ENCODE measurements around the gene TMEM54.

The TMEM54 gene

DNA sequence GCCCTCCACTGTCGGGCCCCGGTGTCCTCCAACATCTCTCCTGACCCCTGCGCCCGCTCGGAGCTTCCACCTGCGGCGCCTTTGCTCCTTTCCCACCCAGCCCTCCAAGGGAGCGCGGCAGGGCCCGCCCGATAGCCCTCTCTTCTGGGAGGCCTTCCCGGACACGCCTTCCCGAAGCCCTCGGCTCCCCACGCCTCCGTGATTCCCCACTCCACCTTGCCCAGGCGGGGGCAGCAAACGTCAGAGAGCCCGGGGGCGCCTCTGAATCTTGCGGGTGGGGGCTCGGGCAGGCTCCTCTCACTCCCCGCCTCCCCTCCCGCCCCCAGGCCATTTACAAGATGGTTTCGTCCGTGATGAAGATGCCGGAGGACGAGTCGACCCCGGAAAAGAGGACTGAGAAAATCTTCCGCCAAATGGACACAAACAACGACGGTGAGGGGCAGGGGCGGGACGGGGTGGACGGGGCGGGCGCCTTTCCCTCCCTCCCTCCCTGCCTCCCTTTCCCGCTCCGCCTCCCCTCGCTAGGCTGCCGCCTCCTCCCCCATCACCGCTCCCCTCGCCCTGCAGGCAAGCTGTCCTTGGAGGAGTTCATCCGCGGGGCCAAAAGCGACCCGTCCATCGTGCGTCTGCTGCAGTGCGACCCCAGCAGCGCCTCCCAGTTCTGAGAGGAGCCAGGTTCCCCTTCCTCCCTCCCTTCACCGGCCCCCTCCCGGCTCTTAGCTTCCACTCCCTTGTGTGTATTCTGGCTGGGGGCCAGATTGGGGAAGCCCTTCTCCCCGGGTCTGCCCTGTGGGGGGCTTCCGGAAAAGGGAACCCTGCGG lies 7.8 kb downstream of the TMEM54 start:
- peak; percentile 38 for DNase-seq

DNA sequence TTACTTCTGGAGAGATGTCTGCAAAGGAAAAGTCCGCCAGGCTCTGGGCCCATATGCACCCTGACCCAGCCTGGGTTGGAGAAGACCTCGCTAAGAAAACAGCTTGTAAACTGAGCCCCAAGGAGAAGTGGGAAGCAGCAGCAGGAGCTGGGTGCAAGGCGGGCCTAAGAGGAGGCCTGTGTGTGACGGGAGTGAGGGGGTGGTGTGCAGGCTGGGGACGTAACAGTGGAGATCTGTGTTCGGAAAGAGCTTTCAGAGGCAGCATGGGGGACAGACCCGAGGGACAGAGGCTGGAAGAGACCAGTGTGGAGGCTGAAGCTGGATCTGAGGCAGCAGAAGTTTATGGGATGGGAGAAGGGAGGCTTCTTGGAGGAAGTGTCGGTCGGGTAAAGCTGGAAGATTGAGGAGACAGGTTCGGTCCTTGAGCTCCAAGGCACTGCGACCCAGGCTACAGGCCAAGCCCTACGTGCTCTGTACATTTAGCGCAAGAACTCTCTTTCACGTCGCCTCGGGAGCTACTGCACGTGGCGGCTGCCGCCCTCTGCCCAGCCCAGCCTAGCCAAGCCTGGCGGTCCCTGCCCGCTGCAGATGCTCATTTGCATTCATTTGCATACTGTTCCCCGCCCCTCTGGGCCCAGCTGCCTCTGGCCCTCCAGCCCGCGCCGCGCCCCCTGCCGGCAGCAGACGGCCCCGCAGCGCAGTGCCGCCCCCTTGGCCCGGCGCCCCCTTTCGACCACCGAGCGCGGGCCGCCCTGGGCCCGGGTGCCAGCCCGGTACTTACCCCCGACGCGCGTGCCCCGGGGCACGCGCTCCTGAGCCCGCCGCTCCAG lies 8.6 kb downstream of the TMEM54 start:
- DNase-seq: peak; percentile 76

DNA sequence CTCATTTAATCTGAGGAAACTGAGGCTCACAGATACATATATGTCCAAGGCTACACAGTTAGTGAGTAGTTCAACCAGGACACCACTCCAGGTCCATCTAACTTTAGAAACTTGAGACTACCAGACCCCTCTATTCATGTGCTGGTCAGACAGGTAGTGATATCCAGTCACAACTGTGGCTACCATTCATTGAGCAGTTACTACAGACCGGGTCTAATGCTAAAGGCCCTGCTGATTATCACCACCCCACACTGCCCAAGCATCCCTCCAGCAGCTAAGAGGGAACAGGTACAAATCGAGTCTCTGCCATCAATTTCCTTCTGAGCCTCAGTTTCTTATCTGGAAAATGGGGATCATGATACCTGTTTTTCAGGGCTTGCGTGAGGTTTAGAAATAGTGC lies 9.6 kb downstream of the TMEM54 start:
- no peak for DNase-seq

DNA sequence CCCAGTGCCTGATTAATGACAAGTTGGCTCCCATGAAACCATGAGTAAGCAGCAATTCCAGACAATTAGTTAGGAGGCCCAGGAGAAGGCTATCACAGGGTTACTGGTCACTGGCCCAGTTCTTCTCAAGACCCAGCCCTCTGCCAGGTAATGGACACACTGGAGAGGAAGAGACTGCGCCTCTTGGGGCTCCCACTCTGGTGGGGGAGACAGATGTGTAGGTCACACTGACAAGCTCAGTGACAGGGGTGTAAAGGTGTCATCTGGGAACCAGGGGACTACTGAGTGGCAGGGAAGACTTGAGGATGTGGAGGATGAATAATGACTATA lies 10.0 kb downstream of the TMEM54 start:
- DNase-seq: no peak

DNA sequence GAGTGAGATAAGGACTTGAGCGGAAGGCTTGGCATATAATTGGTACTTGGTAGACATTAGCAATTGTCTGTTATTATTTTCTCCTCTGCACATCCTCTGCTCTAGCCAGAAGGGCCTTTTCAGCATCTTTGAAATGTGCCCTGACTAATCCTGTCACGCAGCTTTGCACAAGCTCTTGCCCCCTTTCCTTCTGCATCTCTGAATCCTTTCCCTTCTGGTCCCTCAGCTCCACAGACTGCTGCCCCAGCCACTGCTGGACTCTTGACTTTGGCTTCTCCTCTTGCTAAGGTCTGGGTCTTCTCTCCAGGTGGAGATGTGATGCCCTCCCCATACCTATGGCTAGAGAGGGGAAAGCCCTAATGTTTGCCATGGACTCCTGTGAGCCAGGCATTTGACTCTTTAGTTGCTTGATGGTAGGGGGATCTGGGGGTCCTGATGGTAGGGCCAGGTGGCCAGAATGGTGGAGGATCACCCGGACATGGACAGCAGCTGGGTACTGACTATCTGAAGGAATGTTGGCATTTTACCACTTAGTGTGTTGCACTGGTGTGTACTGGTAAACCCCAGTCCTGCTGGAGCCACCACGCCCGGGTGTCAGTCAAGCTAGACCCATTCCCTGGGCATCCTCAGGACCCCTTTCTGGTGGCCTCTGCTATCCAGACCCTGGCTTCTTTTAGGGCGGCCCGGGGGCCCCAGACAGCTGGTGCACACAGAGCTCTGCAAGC lies 10.5 kb downstream of the TMEM54 start:
- DNase-seq: no peak

DNA sequence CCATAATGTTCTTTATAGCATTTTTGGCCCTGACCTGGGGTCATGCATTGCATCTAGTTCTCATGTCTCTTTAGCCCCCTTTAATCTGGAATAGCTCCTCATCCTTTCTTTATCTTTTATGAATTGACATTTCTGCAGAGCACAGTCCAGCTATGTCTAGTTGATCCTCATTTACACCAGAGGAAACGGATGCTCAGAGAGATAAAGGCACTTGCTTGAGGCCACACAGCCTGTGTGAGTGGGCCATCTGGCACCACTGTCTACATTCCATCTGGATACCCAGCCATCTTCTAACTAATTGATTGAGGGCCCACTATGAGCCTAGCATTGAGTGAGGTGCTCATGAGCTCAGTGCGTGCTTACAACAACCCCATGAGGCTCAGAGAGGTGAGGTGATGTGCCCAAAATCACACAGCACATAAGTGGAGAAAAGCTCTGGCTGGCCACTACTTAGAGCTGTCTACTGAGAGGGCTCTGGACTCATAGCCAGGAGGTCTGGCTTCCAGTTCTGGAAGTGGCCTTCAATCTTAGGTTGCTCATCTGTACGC lies 11.4 kb downstream of the TMEM54 start:
- DNase-seq: no peak

DNA sequence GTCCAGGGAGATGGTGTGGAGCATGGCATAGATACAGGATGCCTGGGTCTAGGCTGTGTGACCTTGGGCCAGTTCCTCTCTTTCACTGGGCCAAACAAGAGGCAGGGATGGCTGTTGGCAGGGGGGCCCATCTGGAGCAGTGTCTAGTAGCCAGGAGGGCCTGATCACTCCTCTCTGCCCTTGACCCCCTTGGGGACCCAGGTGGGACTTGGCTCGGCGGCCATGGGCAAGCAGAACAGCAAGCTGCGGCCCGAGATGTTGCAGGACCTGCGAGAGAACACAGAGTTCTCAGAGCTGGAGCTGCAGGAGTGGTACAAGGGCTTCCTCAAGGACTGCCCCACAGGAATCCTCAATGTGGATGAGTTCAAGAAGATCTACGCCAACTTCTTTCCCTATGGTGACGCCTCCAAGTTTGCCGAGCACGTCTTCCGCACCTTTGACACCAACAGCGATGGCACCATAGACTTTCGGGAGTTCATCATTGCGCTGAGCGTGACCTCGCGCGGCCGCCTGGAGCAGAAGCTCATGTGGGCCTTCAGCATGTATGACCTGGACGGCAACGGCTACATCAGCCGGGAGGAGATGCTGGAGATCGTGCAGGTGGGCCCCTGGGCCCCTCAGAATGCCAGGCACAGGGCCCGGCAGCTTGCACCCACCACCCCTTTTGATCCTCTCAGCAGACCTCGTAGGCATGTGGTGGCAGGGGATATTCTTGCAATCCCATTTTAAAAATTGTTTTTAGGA lies 12.3 kb downstream of the TMEM54 start:
- no peak for DNase-seq

DNA sequence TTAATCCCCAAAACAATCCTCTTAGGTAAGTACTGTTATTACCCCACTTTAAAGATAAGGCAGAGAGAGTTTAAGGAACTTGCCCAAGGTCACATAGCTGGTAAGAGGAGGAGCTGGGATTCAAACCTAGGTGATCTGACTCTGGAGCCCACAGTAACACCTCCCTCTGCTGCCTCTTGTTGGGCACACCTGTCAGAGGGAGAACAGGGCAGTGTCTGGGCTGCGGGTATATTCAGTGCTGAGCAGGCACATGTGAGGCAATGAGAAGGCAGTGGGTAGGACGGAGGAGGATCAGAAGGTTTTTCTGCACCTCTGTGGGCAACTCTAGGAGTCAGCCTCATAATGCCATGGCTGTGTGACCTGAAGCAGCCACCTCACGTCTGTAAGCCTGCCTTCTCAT lies 13.1 kb downstream of the TMEM54 start:
- peak; percentile 46 for DNase-seq

DNA sequence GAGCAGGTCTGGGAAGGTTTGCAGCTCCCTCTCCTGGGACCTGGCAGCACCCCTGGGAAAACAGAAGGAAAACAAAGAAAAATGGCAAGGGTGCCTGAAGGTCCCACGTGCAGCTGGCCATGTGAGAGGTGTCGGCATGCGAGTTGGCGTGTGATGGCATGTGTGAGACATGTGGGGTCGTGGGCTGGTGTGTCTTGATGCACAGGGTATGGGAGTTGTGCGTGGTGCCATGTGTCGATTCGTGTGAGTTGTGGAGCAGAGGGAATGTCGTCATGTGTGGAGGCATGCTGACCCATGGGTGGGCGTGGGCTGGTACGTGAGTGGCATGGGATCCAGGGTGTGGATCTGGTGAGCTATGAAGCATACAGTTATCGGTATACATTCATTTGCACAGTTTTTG lies 13.6 kb downstream of the TMEM54 start:
- DNase-seq: no peak

DNA sequence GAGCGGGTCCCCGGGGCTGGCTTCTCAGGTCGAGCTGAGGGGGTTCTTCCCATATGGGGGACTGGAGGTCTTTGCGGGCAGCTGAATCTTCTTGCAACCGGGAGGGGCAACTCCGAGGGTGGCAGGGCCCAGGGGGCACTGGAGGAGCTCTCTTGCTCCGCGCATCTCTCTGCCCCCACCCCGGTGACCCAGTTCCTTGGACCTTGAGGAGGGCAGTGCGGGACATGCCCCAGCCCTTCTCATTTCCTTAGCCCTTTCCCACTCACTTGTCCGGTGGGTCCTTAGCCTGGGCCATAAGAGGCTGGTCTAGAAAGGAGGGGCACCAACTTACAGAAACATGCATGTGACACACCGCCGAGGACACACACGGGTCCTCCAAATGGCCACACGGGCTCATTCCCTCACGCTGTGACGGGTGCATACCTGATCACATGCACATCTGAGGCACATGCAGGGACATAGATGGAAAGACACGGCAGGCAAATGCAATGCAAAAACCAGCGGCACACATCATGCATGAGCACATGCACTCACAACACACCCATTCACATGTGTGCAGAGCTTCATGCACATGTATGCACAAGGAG lies 14.3 kb downstream of the TMEM54 start:
- DNase-seq: no peak

DNA sequence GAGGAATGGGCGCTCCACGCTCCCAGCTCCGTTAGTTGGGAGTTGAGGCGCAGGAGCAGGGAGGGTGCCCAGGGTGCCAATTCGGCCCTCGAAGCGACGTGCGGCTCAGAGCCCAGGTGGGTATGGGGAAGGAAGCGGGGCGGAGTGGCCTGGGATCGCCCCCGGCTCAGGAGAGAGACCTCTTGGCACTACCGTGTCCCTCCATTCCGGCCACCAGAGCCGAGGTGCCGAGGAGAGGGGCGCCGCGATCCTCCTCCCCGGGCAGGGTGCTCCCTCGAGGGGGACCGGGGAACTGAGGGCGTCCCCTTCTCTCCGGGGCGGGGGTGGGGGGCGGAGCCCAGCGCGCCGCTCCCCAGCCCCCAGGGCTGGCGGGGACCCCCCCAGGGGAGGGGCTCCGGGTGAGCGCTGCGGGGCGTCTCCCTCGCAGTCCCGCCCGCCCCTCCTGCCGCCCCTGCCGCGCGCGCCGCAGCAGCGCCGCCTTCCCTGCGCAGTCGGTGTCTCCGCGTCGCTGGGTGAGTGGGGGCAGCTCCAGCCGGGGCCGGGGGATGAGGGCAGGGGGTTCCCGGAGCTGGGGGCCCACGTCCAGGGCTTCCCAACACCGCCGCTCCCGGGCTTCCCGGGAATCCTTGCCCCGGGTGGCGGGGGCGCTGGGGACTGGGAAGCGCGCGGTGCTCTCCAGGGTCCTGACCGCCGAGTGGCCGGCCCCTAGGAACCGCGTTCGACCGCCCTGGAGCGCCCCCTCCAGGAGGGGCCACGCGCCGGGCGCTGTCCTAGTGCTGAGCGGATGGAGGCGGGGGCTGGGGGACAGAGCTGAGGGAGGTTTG lies 15.0 kb downstream of the TMEM54 start, which contains the start of gene HPCA:
HPCA (plus strand) TSS at position 488 of the 824 bp plus-strand sequence. CDS start 2,408 bp downstream, outside the sequence.
- DNase-seq: peak; percentile 76

DNA sequence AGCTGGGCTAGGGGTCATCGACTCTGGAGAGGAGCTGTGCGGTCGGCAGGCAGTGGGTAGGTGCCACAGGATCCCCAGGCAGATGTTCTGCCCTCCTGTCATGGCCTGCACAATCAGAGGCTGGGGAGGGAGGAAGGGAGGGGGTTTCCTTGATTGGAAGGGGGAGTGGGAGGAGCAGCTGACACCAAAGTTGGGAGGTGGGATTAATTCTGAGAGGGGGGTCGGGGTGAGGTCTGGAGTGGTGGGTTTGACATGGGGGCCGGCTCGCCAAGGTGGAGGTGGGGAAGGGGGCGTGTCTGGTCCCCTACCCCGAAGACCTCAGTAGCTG lies 15.5 kb downstream of the TMEM54 start:
- DNase-seq: no peak

DNA sequence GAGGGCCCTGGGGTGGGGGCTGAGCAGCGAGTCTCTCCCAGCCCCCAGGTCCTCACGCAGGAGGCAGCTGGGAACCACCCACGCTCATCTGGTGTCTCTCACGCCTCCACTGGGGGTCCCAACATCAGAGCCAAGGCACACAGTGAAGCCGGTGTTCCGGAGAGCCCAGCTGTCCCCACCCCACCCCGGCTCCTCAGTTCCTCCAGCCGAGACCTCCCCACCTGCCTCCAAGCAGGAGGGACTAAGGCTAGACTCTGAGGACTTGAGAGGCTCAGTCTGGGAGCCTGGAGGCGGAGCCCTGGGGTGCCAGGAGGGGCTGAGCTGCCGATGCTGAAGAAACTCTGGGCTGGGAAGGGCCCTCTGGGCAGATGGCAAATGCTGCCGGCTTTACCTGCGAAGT lies 16.5 kb downstream of the TMEM54 start:
- DNase-seq: no peak

DNA sequence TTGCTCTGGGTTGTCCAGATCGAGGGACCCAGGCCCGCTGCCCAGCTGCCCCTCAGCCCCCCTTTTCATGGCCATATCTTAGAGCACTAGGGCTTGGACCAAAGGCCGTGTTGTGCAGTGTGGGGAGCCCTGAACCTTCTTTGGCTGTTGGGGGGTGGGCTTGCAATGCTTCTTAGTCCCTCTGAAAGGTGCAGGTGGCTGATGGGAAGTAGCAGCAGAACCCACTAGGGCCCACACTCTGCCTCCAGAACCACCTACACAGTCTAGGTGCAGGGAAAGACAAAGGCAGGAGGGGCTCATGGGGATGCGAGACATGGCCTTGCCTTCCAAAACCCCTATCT lies 17.2 kb downstream of the TMEM54 start:
- DNase-seq: no peak

DNA sequence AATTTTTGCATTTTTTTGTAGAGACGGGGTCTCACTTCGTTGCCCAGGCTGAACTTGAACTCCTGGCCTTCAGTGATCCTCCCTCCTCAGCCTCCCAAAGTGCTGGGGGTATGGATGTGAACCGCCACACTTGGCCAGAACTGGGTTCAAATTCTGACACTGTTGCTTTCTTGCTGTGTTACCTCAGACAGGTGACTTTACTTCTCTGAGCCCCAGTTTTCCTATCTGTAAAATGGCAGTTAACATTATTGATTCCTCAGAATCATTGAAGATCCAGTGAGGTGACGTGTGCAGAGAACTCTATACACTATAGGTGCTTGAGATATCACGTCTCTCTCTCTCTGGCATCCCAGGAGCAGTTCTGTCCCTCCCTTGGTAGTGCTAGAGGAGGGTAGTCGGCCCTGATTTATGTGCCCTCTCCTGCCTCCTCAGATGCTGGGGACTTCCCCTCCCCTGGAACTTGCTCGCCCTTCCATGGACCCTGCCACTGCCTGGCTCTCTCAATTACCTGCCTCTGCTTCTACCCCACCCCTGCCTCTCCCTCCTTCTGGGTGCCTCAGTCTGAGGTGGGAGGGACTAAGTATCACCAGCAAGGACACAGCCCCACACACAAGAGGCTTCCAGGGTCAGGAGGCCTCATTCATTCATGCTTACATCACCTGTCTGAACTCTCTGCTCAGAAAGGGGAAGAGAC lies 17.7 kb downstream of the TMEM54 start:
- no peak for DNase-seq

DNA sequence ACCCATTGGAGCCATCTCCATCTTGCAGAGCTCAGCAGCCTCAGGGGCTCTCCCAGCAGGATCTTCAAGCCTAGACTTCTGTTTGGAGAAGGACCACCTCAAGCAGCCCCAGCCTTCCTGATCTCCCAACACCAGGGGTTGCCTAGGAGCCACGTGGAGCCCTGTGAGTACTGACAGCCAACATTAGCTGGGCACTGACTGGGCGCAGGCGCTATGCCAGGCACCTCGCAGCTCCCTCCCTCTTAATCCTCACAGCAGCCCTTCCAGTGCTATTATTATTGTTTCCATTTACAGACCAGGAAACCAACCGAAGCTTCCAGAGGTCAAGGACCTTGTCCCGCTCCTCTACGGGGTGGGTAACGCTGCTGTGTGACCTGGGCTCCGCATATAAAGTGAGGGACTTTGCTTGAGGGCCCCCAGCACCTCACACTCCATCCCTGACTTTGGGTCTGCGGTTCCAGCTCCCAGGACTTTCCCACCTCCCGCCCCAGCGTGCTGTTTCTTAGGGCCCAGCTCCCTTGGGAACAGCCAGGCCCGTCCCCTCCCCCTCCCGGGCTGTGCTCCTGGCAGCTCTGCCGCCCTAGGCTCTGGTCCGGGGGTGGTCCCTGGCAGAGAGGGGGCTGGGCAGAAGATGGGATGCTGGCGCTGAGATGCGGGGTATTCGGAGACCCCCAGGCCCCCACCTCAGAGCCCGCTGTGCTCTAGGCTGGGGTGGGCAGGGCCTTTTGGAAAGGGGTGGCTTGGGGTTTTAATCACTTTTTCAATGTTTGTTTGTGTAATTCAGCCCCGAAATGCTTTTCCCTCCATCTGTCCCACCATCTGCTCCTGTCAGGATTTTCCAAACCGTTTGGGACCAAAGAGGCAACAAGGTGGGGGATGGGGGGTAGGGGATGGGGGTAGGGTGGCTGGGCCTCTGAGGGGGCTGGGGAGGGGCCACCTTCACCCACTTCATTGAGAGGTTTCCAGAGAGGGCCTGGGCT lies 19.0 kb downstream of the TMEM54 start:
- DNase-seq: no peak

DNA sequence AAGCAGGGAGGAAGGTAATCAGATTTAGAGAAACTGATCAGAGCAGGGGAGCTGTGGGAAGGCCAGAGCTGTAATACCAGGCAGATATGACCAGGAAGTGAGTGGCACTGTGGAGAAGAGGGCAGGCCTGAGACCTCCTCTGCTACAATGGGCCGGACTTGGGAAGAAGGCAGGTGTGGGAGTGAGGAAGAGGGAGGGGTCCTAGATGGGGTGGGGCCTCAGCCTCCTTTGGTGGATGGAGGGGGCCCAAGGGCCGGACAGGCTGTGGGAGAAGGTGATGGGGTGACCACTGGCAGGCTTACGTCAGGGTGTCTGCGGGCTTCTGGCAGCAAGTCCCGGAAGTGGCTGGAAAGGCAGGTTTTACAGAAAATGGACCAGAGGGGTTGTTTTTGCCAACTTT lies 19.9 kb downstream of the TMEM54 start:
- no peak for DNase-seq

DNA sequence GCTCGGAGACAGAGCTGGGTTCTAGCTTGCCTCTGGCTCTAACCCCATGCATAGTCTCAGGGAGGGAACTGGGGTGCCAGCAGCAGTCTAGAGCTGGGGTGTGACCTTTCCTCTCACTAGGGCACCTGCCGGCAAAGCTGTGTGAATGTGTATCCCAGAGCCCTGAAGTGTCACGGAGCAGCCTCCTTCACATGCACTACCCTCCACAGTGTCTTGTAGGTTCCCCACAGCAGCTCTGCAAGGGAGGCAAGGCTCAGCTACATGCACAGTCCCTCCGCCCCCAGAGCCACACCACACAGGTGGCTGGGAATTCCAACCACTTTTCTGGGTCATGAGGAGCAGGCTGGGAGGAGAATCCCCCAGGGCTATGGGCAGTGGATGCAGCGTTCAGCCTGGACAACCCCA lies 22.6 kb downstream of the TMEM54 start:
- DNase-seq: no peak

DNA sequence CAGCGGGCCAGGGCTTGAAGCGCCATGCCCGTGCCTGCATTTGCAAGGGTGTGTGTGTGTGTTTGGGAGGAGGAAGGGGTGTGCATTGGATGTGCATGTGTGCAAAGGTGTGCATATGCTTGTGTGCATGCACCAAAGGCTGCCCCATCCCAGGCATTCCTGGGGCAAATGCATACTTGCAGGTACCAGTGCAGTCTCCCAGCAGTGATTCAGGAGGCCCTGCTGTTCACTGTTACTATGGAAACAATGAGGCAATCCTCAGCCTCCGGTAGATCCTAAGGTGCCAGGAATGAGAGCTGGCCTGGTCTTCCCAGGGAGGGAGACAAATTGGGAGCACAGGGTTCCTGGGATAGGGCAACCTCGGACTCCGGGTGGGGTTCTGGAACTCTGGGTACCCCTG lies 23.0 kb downstream of the TMEM54 start:
- no peak for DNase-seq
